Upper lobe of right lung (tissue), 1 donor: Measurements from ENCODE around the gene OBI1. TPM values are rescaled to one million over a fixed set of nuclear protein-coding genes. Genes with fewer than 3 reads are reported as not detected.

ENCODE experiments used
- ATAC-seq: fragments of 200-7000 bp; cut with Tn5 transposase; one replicate; pipeline ENCODE4 v1.9.1; 2020; ENCODE audit warnings: mild to moderate bottlenecking, moderate library complexity
- DNase-seq: peaks from one replicate; pipeline ENCODE4 v3.0.0-alpha.2; 2020
- H3K27ac ChIP-seq: fragments of 200-600 bp; one replicate; pipeline ENCODE4 v1.8.0; 2022
- H3K27me3 ChIP-seq: fragments of 200-600 bp; one replicate; pipeline ENCODE4 v1.8.0; 2022; ENCODE audit warnings: mild to moderate bottlenecking
- H3K36me3 ChIP-seq: fragments of 200-600 bp; one replicate; pipeline ENCODE4 v1.8.0; 2022
- H3K4me1 ChIP-seq: fragments of 200-600 bp; one replicate; pipeline ENCODE4 v1.8.0; 2022
- H3K4me3 ChIP-seq: fragments of 200-600 bp; one replicate; pipeline ENCODE4 v1.8.0; 2022; ENCODE audit warnings: mild to moderate bottlenecking
- H3K9me3 ChIP-seq: fragments of 200-600 bp; one replicate; pipeline ENCODE4 v1.8.0; 2022
- CTCF ChIP-seq: fragments of 200-600 bp; IDR thresholded peaks from one replicate; pipeline ENCODE4 v1.8.0; 2022; ENCODE audit warnings: antibody characterized with exemption
- intact Hi-C: fragments of 100-400 bp; cut with DNase I; formaldehyde crosslinking; loops from one replicate; pipeline ENCODE4 v1.11.0; 2022
- total RNA-seq: library from RNA; stranded (reverse); fragmentation: NEBNext Ultra II Directional; extraction: Animal tissue kit (Norgen Biotek cat#: 25700); gene quantifications from one replicate; pipeline ENCODE4 v1.2.1, GENCODE V29; 2021
- donor health status: DM: no; HTN: yes; CAD: no; lungs with severe emphysema.

Gene OBI1
- total RNA-seq, 1 donor from 2014 or later, result 9.3 TPM

- TF ChIP-seq CTCF, result no peak
- Histone ChIP-seq H3K27ac (no peak overlapping the region), H3K4me1 (peaks cover 17% of the 10 kb centered on the region), H3K27me3 (peaks cover 96% of the 10 kb centered on the region), H3K4me3 (no peak overlapping the region), H3K36me3 (no peaks in the 10 kb centered on the region), H3K9me3 (no peaks in the 10 kb centered on the region)
- intact Hi-C loops, result no loop called here
- no peak for ATAC-seq
- no peak for DNase-seq
These were observed 62.0 kb downstream of the OBI1 start for GRCh38 chr13:78596736-78597601.

GRCh38 chr13:78596399-78596735 is 62.6 kb downstream of the OBI1 start:
- no peak for ATAC-seq
- Histone ChIP-seq H3K4me1 (peaks cover 15% of the 10 kb centered on the region), H3K9me3 (no peaks in the 10 kb centered on the region), H3K27ac (no peak overlapping the region), H3K36me3 (no peaks in the 10 kb centered on the region), H3K4me3 (no peak overlapping the region), H3K27me3 (peaks cover 99% of the 10 kb centered on the region)
- intact Hi-C loops, result no loop called here
- no peak for DNase-seq
- TF ChIP-seq CTCF, result no peak

- Histone ChIP-seq H3K36me3 (no peaks in the 10 kb centered on the region), H3K27ac (no peak overlapping the region), H3K27me3 (peaks cover 100% of the 10 kb centered on the region), H3K4me1 (peaks cover 11% of the 10 kb centered on the region), H3K4me3 (no peak overlapping the region), H3K9me3 (no peaks in the 10 kb centered on the region)
- intact Hi-C loops, result no loop called here
- ATAC-seq (no peak), DNase-seq (no peak)
- TF ChIP-seq CTCF, result no peak
These were observed 63.2 kb downstream of the OBI1 start for GRCh38 chr13:78595495-78596398.

DNA sequence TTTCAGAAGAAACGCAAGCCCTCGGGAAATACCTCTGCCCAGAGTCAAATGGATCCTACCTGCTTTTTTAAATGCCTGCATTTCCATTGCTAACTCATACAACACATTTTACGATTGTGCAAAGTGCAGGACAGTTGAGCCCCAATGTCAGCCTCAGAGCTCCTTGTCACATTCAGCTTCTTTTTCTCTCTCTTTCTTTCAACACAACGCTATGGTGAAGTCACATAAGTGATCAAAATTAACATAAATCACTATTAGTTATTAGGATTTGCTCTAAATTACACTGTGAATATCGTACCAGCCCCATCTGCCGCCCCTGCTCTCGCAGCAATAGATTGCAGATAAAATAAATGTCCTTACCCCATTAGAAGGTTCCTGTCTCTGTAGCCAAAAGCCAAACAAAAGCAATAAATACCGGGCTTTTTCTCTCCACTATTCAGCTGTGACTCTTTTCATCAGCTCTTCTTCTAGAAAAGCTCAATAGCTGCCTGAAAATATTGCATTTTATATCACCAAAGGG is 64.4 kb downstream of the OBI1 start:
- DNase-seq (no peak), ATAC-seq (no peak)
- no peak for TF ChIP-seq CTCF
- intact Hi-C loops, result no loop called here
- Histone ChIP-seq H3K36me3 (no peaks in the 10 kb centered on the region), H3K27ac (no peak overlapping the region), H3K4me1 (peaks cover 11% of the 10 kb centered on the region), H3K27me3 (peaks cover 100% of the 10 kb centered on the region), H3K4me3 (no peak overlapping the region), H3K9me3 (no peaks in the 10 kb centered on the region)

- Histone ChIP-seq H3K9me3 (no peaks in the 10 kb centered on the region), H3K4me3 (no peak overlapping the region), H3K27ac (no peak overlapping the region), H3K36me3 (no peaks in the 10 kb centered on the region), H3K27me3 (peaks cover 100% of the 10 kb centered on the region), H3K4me1 (peaks cover 11% of the 10 kb centered on the region)
- ATAC-seq (no peak), DNase-seq (no peak)
- TF ChIP-seq CTCF, result no peak
- intact Hi-C loops, result no loop called here
These were observed 65.1 kb downstream of the OBI1 start for GRCh38 chr13:78593652-78594455.
